Measurements from ENCODE around the gene RAB17. TPM values are rescaled to one million over a fixed set of nuclear protein-coding genes. Genes with fewer than 3 reads are reported as not detected.

RAB17 gene
- total and polyA plus RNA-seq, 10 of the 15 experiments (the other 5 are each of a cell fraction or from before 2014, with no cell fraction given) = 0.07 to 1.4 (median 0.28) TPM; not detected in 3

DNA sequence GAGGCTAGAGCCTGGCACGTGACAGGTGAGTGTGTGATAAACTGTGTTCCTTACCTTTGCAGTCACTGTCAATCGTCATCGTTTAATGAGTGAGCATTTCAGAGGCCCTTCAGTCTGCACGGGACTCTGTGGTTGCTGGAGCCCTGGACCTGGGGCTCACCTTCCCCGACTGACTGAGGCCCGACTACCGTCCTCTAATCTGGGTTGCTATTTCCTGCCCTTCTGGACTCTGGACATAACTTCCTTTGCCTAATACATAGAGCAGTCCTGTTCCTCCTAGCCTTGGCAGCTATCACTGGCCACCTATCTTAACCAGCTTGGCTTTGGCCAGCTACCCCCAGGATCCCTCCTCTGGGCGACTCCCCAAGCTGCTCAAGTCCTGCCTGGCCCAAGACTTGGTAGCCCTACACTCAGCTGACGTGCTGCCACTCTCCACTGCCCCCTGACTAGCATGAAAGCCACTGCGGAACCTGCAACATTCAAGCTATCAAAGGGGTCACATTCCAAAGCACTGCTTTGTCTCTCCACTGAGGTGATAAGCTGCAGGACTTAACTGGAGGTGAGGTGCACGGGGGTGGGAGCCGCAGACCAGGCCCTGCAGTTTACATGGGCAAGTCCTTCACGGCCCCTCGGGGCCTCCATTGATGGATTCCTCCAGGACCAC lies 11.1 kb upstream of the RAB17 start:
- intact Hi-C loops (cut with micrococcal nuclease; ENCODE audit: unreplicated experiment) = no loop called here
- no peak for DNase-seq (ENCODE audit: low read depth, low spot score)
- SMC1A ChIA-PET (ENCODE audit: uncharacterized antibody, unreplicated experiment) = interaction anchor here (0.9 to 2.1 kb wide), 7 partner anchors 11 to 95 kb away, joined by 3 to 7 read pairs (median 3); partner anchors contain the start of gene RAB17
- Histone ChIP-seq H3K4me3 (no peak overlapping the region), H3K27ac (ENCODE audit: control insufficient read depth, insufficient read depth) (no peak overlapping the region), H3K4me2 (ENCODE audit: control insufficient read depth, insufficient read depth) (no peak overlapping the region), H3K79me2 (ENCODE audit: control insufficient read depth, insufficient read depth, low read length) (no peaks in the 10 kb centered on the region), H3K36me3 (ENCODE audit: control insufficient read depth in 2 of 2, insufficient read depth in 2 of 2, low read length in 1 of 2) (no peaks in the 10 kb centered on the region), H4K20me1 (ENCODE audit: control insufficient read depth, insufficient read depth) (no peaks in the 10 kb centered on the region), H2AFZ (ENCODE audit: control insufficient read depth, low read depth, low read length) (no peak overlapping the region), H3K9ac (ENCODE audit: control insufficient read depth, insufficient read depth, low read length) (no peak overlapping the region), H3K9me3 (replicated peaks; ENCODE audit: control insufficient read depth, insufficient read depth, low read length) (no peaks in the 10 kb centered on the region), H3K27me3 (replicated peaks in 1 of 2; ENCODE audit: control insufficient read depth in 2 of 2, insufficient read depth in 2 of 2, low read length in 1 of 2) (no peaks in the 10 kb centered on the region), H3K4me1 (ENCODE audit: control insufficient read depth, insufficient read depth, low read length) (peaks cover 8% of the 10 kb centered on the region)
- no TSS peak for BruUV-seq (replicated peaks)
- in situ Hi-C loops (cut with MboI) = no loop called here
- no peak for FAIRE-seq
- ATAC-seq = no peak
- CTCF ChIA-PET = interaction anchor here (0.6 to 2.8 kb wide), 8 partner anchors 12 to 144 kb away, joined by 3 to 11 read pairs (median 3); no protein-coding TSS in a partner anchor
- 85% methylated on average over 14 of the region's 14 CpGs for WGBS (ENCODE audit: insufficient coverage, insufficient replicate concordance, low lambda C conversion rate, missing lambda C conversion rate)
- RAD21 ChIA-PET (ENCODE audit: unreplicated experiment) = interaction anchor here (1.0 to 2.3 kb wide), 5 partner anchors 12 to 143 kb away, joined by 3 to 7 read pairs (median 5); no protein-coding TSS in a partner anchor
- TF ChIP-seq, protein P1, sequence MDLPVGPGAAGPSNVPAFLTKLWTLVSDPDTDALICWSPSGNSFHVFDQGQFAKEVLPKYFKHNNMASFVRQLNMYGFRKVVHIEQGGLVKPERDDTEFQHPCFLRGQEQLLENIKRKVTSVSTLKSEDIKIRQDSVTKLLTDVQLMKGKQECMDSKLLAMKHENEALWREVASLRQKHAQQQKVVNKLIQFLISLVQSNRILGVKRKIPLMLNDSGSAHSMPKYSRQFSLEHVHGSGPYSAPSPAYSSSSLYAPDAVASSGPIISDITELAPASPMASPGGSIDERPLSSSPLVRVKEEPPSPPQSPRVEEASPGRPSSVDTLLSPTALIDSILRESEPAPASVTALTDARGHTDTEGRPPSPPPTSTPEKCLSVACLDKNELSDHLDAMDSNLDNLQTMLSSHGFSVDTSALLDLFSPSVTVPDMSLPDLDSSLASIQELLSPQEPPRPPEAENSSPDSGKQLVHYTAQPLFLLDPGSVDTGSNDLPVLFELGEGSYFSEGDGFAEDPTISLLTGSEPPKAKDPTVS (IDR thresholded peaks at IDR 0.05; ENCODE audit: low read depth, low read length) = no peak
- POLR2A ChIA-PET = interaction anchor here (0.8 kb wide), 1 partner anchor 13 kb away, joined by 3 read pairs; no protein-coding TSS in a partner anchor

DNA sequence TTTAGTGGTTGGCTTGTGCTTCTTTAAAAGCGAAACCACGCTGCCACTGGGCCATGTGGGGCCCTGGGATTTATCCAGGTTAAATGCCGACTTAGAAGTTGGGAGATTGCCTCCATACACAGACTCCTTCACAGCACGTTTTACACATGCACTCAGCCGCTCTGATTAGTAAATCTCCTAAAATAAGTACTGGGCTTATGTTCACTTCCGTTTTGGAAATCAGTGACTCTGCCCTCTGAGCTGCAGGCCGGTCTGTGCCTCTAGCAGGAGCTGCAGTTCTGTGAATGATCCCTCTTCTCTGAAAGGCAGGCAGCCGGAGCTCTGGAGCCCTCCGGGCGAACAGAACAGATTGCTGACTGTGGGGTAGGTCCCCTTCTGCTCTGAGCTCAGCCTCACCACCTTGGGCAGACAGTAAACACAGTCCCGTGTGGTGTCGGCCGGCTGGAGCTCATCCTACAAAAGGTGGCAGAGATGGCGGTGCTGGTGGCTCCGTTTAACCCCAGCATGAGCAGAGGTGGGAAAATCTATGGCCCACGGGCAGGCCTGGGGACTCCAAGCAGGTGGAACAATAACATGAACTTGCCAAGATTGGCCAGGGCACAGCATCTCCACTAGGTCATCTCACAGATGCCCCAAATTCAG lies 9.8 kb upstream of the RAB17 start:
- Histone ChIP-seq H3K9me3 (replicated peaks; ENCODE audit: control insufficient read depth, insufficient read depth, low read length) (no peaks in the 10 kb centered on the region), H3K4me2 (ENCODE audit: control insufficient read depth, insufficient read depth) (no peak overlapping the region), H3K9ac (ENCODE audit: control insufficient read depth, insufficient read depth, low read length) (no peak overlapping the region), H3K36me3 (ENCODE audit: control insufficient read depth in 2 of 2, insufficient read depth in 2 of 2, low read length in 1 of 2) (no peaks in the 10 kb centered on the region), H2AFZ (ENCODE audit: control insufficient read depth, low read depth, low read length) (peak overlapping the region; percentile 16; the same call in 1 of the 2 replicates), H3K27me3 (replicated peaks in 1 of 2; ENCODE audit: control insufficient read depth in 2 of 2, insufficient read depth in 2 of 2, low read length in 1 of 2) (no peaks in the 10 kb centered on the region; a peak in 1 of 4 replicates), H3K4me1 (ENCODE audit: control insufficient read depth, insufficient read depth, low read length) (peaks cover 8% of the 10 kb centered on the region), H3K79me2 (ENCODE audit: control insufficient read depth, insufficient read depth, low read length) (no peaks in the 10 kb centered on the region), H3K4me3 (no peak overlapping the region), H4K20me1 (ENCODE audit: control insufficient read depth, insufficient read depth) (no peaks in the 10 kb centered on the region), H3K27ac (ENCODE audit: control insufficient read depth, insufficient read depth) (no peak overlapping the region)
- DNase-seq (ENCODE audit: low read depth, low spot score) = no peak
- no peak for FAIRE-seq
- SMC1A ChIA-PET (ENCODE audit: uncharacterized antibody, unreplicated experiment) = interaction anchor here (0.5 to 2.1 kb wide), 9 partner anchors 8 to 97 kb away, joined by 3 to 7 read pairs (median 3); partner anchors contain the start of gene RAB17
- ATAC-seq = peak; percentile 39
- in situ Hi-C loops (cut with MboI) (no loop called here), intact Hi-C loops (cut with micrococcal nuclease; ENCODE audit: unreplicated experiment) (no loop called here)
- no TSS peak for BruUV-seq (replicated peaks)
- POLR2A ChIA-PET = interaction anchor here (0.9 to 1.5 kb wide), 6 partner anchors 10 to 96 kb away, joined by 3 to 6 read pairs (median 4); no protein-coding TSS in a partner anchor
- CTCF ChIA-PET = interaction anchor here (0.9 to 2.8 kb wide), 9 partner anchors 13 to 174 kb away, joined by 3 to 11 read pairs (median 3); no protein-coding TSS in a partner anchor
- RAD21 ChIA-PET (ENCODE audit: unreplicated experiment) = interaction anchor here (1.1 to 1.6 kb wide), 7 partner anchors 9 to 91 kb away, joined by 3 to 6 read pairs (median 4); no protein-coding TSS in a partner anchor
- 53% methylated on average over 16 of the region's 16 CpGs for WGBS (ENCODE audit: insufficient coverage, insufficient replicate concordance, low lambda C conversion rate, missing lambda C conversion rate)
- TF ChIP-seq CBFB (IDR thresholded peaks at IDR 0.05; ENCODE audit: low read depth) (no peak), RAD21 (IDR thresholded peaks at IDR 0.05; ENCODE audit: insufficient read depth, low read depth, low read length) (peak; percentile 30; the same call in 1 of the 2 replicates), ZBTB4 (CRISPR knock-in tag; IDR thresholded peaks at IDR 0.05) (no peak), NR2C1 (IDR thresholded peaks at IDR 0.05) (no peak)
- TF ChIP-seq, protein P2, sequence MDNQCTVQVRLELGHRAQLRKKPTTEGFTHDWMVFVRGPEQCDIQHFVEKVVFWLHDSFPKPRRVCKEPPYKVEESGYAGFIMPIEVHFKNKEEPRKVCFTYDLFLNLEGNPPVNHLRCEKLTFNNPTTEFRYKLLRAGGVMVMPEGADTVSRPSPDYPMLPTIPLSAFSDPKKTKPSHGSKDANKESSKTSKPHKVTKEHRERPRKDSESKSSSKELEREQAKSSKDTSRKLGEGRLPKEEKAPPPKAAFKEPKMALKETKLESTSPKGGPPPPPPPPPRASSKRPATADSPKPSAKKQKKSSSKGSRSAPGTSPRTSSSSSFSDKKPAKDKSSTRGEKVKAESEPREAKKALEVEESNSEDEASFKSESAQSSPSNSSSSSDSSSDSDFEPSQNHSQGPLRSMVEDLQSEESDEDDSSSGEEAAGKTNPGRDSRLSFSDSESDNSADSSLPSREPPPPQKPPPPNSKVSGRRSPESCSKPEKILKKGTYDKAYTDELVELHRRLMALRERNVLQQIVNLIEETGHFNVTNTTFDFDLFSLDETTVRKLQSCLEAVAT (IDR thresholded peaks at IDR 0.05) = peak; percentile 53; the same call in 1 of the 2 replicates

All from GM12878 (cell line).